ENCODE results near the gene GK.

GRCh38 chrX:30612250-30612655 is 41.0 kb upstream of the GK start:
- TF ChIP-seq CTCF (IDR thresholded peaks at IDR 0.05) (no peak), EZH2 (IDR thresholded peaks at IDR 0.05; ENCODE audit: borderline replicate concordance, insufficient read depth, low read depth, low read length, poor library complexity, severe bottlenecking) (no peak)

Measured in B cell (primary cell).